GM12892 (cell line): ENCODE results near the gene METTL23.

Experiments used
- POLR2A ChIP-seq: IDR thresholded peaks from 2 replicates; pipeline ENCODE4 v1.6.1; 2011; ENCODE audit warnings: low read depth, low read length, control low read depth
- TAF1 ChIP-seq: IDR thresholded peaks from 2 replicates; pipeline ENCODE4 v1.6.1; 2011; ENCODE audit warnings: low read depth, mild to moderate bottlenecking, control low read depth, low read length, borderline replicate concordance

- TF ChIP-seq TAF1 (no peak), POLR2A (no peak)
Observed at GRCh38 chr17:76701471-76701967, 25.1 kb upstream of the METTL23 start.
